Psoas muscle (tissue), 8 donors: ENCODE data around the gene ARL15. TPM values are rescaled to one million over a fixed set of nuclear protein-coding genes. Genes with fewer than 3 reads are reported as not detected.
"Not testable (repeated sequence)": the region's sequence is repeated elsewhere in the genome, so short reads cannot be mapped to it uniquely, and the experiment has no call there.

Experiments used
- ATAC-seq, 4 donors: fragments of 200-7000 bp; cut with Tn5 transposase; one replicate each; pipeline ENCODE4 v1.9.1; 2020; ENCODE audit warnings: moderate library complexity in 3 of 4, mild to moderate bottlenecking in 2 of 4
- DNase-seq, 2 donors: peaks; one replicate each; pipeline ENCODE4 v3.0.0-alpha.2; 2020
- H3K27ac ChIP-seq: fragments of 200-600 bp; one replicate; pipeline ENCODE4 v1.8.0; 2022
- H3K27me3 ChIP-seq, 3 donors: fragments of 200-600 bp in 1 of 3; one replicate each; pipeline versions ENCODE4 v1.6.1 to v1.8.0; 2013 to 2022; ENCODE audit warnings: low read length in 2 of 3, mild to moderate bottlenecking in 2 of 3, moderate library complexity in 1 of 3; ENCODE audit not compliant: insufficient read depth in 3 of 3
- H3K36me3 ChIP-seq, 2 donors: fragments of 200-600 bp in 1 of 2; one replicate each; pipeline versions ENCODE4 v1.6.1 to v1.8.0; 2013 to 2022; ENCODE audit warnings: low read depth in 1 of 2, mild to moderate bottlenecking in 1 of 2, moderate library complexity in 1 of 2; ENCODE audit not compliant: insufficient read depth in 1 of 2
- H3K4me1 ChIP-seq: fragments of 200-600 bp; one replicate; pipeline ENCODE4 v1.8.0; 2022
- H3K4me3 ChIP-seq: fragments of 200-600 bp; one replicate; pipeline ENCODE4 v1.8.0; 2022; ENCODE audit warnings: mild to moderate bottlenecking
- H3K9me3 ChIP-seq: fragments of 200-600 bp; one replicate; pipeline ENCODE4 v1.8.0; 2022
- WGBS, 3 donors: extraction: QIAGEN DNeasy Blood & Tissue Kit; methylation state at CpG; one replicate each; pipeline versions ENCODE4 v1.1.6 to v1.1.7; 2013; 5-methylcytosine and 5-hydroxymethylcytosine counted together
- intact Hi-C, 2 donors: fragments of 100-400 bp; cut with DNase I; formaldehyde crosslinking; loops; one replicate each; pipeline versions ENCODE4 v1.11.0 to v1.14.2; 2022
- long read RNA-seq, 2 donors: library from polyadenylated mRNA; unstranded; transcript quantifications; one replicate each; pipeline ENCODE4 v2.0.0, GENCODE V29; 2021
- polyA plus RNA-seq, 3 donors: library from polyadenylated mRNA; stranded (reverse); fragments of 200-250 nt; gene quantifications; one replicate each; pipeline ENCODE4 v1.2.3, GENCODE V29; 2013
- total RNA-seq, 4 donors: library from RNA; stranded (reverse); fragmentation: NEBNext Ultra II Directional in 2 of 4; extraction: Animal tissue kit (Norgen Biotek cat#: 25700) in 2 of 4; gene quantifications; one replicate each; pipeline versions ENCODE4 v1.2.1 to v1.2.4, GENCODE V29; 2021 to 2023
- TF ChIP-seq, protein P1 (sequence below): fragments of 200-600 bp; IDR thresholded peaks from one replicate; pipeline ENCODE4 v1.8.0; 2022; ENCODE audit warnings: antibody characterized with exemption
- donor health status: healthy with polysubstance abuse.
- donor health status: DM: no; HTN: no; CAD: no; lungs with moderate emphysema.
- donor health status: Bipolar disorder and iron deficiency.
- donor health status: healthy.
- donor health status: DM: yes; HTN: yes; CAD: no.
- donor health status: DM: no; HTN: no; CAD: no.
- donor health status: DM: no; HTN: no; CAD: no.
- donor health status: DM: yes; HTN: yes; CAD: no.

ARL15 gene
- total RNA-seq (1 to 10 TPM; 4.4 to 8.9 (median 5.9) TPM), polyA plus RNA-seq (1 to 10 TPM; 2.5 to 4.6 (median 2.8) TPM)
- long read RNA-seq, donor 1: 0 reads
- long read RNA-seq, donor 2: 0 reads

DNA sequence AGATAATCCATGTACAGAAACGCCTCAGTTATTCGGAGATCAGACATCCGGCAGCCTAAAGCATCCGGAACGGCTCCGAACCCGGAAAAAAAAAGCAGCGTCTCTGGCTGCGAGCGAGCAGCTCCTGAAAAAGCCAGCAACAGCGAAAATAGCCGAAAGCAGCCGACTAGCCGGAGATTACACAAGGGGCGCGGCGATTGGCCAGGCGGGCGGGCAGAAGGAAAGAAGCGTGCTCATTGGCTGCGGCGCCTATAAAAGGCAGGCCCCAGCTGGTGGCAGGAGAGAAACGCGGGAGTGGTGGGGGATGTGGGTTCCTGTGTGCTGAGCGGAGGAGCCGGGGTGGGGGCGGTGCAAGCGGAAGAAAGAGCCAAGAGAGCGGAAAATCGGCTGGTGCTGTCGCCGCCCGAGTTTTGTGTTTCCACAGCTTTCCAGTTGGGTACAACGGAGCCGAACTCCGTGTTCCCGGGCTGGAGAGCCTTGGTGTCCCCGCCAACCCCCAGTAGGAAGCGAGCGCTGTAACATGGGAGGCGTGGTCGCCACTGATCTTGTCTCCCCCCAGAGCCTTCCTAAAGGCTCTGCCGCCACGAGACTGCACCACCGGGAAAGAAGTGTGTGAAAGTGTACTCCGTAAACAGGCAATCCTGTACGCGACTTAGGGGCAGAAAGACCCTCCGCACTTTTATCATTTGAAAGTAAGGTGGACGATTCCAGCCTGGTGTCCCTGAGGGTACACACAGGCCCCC lies at the start of gene ARL15:
ARL15 (minus strand) TSS at position 141 of the 743 bp plus-strand sequence.
- DNase-seq: peak; percentile 99
- peak within 1 kb of the TSS; percentile 81 for H3K27ac ChIP-seq
- 0% methylated on average over 49 to 50 of the region's 50 CpGs for WGBS, 3 donors
- H3K27me3 ChIP-seq: no peaks in the 10 kb centered on the region
- no peaks in the 10 kb centered on the region for H3K36me3 ChIP-seq
- peaks cover 11% of the 10 kb centered on the region for H3K4me1 ChIP-seq
- ATAC-seq: peak; percentile 99
- H3K9me3 ChIP-seq: no peaks in the 10 kb centered on the region
- TF ChIP-seq, protein P1, sequence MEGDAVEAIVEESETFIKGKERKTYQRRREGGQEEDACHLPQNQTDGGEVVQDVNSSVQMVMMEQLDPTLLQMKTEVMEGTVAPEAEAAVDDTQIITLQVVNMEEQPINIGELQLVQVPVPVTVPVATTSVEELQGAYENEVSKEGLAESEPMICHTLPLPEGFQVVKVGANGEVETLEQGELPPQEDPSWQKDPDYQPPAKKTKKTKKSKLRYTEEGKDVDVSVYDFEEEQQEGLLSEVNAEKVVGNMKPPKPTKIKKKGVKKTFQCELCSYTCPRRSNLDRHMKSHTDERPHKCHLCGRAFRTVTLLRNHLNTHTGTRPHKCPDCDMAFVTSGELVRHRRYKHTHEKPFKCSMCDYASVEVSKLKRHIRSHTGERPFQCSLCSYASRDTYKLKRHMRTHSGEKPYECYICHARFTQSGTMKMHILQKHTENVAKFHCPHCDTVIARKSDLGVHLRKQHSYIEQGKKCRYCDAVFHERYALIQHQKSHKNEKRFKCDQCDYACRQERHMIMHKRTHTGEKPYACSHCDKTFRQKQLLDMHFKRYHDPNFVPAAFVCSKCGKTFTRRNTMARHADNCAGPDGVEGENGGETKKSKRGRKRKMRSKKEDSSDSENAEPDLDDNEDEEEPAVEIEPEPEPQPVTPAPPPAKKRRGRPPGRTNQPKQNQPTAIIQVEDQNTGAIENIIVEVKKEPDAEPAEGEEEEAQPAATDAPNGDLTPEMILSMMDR: no peak
- H3K4me3 ChIP-seq: peak within 1 kb of the TSS; percentile 80
- intact Hi-C loops: loop anchor here (5.0 to 10.0 kb wide), 3 partner anchors 104 to 184 kb away; no protein-coding TSS in a partner anchor

DNA sequence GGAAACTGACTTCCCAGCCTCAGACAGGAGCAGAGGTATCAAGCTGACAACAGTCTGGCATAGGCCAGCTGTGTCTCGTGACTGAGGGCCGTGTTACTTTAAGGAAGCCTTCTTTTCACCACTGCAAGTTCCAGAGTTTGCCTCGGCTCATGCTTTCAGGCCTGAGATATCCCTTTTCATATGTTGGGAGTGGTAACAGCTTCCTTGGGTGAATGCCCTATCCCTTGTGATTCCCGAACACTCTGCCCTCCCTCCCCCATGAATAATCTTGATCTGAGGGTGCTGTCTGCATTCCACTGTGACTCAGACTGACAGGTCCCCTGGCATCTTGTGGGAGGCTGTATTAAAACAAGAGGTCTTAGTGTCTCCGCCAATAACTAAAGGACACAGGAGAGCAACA lies 49.7 kb upstream of the ARL15 start:
- Histone ChIP-seq H3K27ac (no peak overlapping the region), H3K4me1 (no peaks in the 10 kb centered on the region), H3K9me3 (no peaks in the 10 kb centered on the region), H3K4me3 (no peak overlapping the region), H3K27me3 (no peaks in the 10 kb centered on the region), H3K36me3 (no peaks in the 10 kb centered on the region)
- peak in 2 of 4 donors; percentile 53 to 74 for ATAC-seq
- DNase-seq: no peak
- TF ChIP-seq, protein P1: no peak
- intact Hi-C loops: no loop called here
- WGBS, 3 donors: 22 to 33% (median 23%) methylated on average over 5 of the region's 5 CpGs

DNA sequence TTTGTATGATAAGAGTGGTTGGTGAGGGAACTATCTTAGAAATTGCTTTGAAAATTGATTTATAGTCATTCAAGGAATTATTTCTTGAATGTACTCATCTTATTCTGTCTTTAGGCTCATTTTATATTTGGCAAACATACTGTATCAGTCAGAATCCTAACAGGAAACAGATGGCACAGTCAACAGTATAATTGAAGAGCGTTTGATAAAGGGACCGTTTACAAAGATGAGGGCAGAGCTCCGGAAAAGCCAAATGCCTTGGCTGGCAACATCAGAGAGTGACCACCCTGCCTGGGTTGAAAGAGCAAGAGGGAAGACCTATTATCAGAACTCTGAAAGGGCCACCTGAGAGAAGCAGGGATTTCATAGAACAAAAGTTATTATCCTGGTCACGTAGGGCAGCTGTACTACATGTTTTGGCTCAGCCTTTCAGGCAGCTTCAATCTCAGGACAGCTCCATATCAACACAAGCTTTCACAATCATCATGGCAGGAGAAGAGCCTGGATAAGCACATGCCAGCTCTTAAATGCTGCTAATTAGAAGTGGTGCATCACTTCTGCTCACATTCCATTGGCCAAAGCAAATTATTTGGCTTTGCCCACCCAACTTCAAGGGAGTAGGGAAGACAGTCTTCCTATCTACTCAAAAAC lies 47.2 kb upstream of the ARL15 start:
- H3K4me3 ChIP-seq: no peak overlapping the region
- H3K4me1 ChIP-seq: no peaks in the 10 kb centered on the region
- TF ChIP-seq, protein P1: no peak
- intact Hi-C loops: no loop called here
- peaks cover 0 to 2% (median 0%) of the 10 kb centered on the region in 3 donors for H3K27me3 ChIP-seq
- H3K9me3 ChIP-seq: peaks cover 4% of the 10 kb centered on the region
- DNase-seq: no peak
- WGBS, 3 donors: 28 to 36% (median 31%) methylated on average over 4 of the region's 4 CpGs
- ATAC-seq: no peak
- H3K36me3 ChIP-seq: no peaks in the 10 kb centered on the region
- H3K27ac ChIP-seq: no peak overlapping the region

DNA sequence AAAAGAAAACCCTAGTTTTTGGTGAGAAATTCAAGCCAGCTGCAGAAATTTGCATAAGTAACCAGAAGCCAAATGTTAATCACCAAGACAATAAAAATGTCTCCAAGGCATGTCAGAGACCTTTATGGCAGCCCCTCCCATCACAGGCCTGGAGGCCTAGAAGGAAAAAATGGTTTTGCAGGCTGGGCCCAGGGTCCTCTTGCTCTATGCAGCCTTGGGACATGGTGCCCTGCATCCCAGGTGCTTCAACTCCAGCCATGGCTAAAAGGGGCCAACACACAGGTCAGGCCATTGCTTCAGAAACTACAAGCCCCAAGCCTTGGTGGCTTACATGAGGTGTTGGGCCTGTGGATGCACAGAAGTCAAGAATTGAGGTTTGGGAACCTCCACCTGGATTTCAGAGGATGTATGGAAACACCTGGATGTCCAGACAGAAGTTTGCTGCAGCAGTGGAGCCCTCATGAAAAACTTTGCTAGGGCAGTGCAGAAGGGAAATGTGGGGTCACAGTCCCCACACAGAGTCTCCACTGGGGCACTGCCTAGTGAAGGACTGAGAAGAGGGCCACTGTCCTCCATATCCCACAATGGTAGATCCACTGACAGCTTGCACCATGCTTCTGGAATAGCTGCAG lies 43.7 kb upstream of the ARL15 start:
- H3K27ac ChIP-seq, H3K27me3 ChIP-seq, H3K4me1 ChIP-seq, DNase-seq, H3K36me3 ChIP-seq, H3K9me3 ChIP-seq, H3K4me3 ChIP-seq, intact Hi-C loops, ATAC-seq: not testable (repeated sequence)

DNA sequence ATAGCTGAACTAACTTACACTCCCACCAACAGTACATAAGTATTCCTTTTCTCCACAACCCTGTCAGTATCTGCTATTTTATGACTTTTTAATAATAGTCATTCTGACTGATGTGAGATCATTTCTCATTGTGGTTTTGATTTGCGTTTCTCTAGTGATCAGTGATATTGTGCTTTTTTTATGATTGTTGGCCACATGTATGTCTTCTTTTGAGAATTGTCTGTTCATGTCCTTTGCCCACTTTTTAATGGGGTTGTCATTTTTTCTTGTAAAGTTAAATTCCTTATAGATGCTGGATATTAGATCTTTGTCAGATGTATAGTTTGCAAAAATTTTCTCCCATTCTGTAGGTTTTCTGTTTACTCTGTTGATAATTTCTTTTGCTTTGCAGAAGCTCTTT lies 42.2 kb upstream of the ARL15 start:
- H3K27me3 ChIP-seq, intact Hi-C loops, H3K9me3 ChIP-seq, H3K4me3 ChIP-seq, H3K27ac ChIP-seq, DNase-seq, H3K36me3 ChIP-seq, H3K4me1 ChIP-seq, ATAC-seq: not testable (repeated sequence)
- 0 to 47% (median 0%) methylated on average over 1 of the region's 1 CpG for WGBS, 3 donors
